Measurements from ENCODE around the gene COL5A2.
A peak's percentile ranks its signal among the peaks of the same experiment; 100 is the strongest.

The COL5A2 gene

DNA sequence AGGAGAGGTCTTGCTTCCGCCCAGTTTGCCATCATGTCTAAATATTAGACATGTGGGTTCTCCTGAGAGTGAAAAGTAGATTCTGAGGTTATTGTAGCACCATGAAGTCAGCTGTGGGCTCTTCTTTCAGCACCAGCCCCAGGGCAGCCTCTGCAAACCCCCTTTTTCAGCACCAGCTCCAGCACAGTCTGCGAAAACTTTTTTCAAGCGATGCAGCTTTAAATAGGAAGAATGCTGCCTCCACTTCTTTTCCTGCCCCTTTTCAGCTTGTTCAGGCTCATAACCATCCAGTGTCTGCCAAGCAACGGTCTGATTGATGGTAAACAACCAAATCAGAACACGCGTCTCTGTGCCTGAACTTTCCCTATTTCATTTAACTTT lies at the start of gene COL5A2:
TSS of gene COL5A2 (minus strand) at position 192 of the 381 bp plus-strand sequence. CDS start at position 35, 157 bp downstream.
- no peak for DNase-seq

DNA sequence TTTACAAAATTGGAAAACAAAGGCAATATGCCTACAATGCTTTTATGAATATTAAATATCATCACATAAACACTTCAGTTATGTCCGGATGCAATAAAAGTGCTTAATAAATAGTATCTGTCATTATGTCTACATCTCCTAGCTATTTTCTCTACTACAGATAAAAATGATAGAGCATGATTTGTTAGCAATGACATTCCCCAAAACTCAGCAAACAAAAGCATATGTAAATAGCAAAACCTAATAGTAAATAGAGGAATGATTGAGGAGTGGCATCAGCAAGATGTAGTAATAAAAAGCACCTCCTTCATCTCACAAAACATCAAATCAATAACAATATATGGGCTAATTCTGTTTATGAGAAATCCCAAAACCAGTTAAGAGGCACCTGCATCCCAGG lies 46.5 kb upstream of the COL5A2 start:
- no peak for DNase-seq

DNA sequence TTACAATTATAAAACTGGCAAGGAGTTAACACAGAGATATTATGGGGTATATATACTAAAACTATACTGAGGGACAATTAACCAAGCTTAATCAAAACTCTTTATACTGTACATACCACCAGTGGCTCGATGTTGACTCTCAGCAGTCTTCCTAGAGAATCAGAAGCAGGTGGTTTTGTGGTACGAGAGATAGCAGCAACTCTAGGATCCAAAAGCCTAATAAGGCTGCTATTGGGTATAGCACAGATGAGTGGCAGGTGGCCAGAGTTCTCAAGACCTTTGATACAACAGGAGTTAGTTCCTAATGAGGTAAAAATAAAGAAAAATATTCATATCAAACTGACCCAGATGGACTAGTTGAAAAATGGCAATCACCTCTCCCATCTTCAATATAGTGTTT lies 45.5 kb upstream of the COL5A2 start:
- no peak for DNase-seq

DNA sequence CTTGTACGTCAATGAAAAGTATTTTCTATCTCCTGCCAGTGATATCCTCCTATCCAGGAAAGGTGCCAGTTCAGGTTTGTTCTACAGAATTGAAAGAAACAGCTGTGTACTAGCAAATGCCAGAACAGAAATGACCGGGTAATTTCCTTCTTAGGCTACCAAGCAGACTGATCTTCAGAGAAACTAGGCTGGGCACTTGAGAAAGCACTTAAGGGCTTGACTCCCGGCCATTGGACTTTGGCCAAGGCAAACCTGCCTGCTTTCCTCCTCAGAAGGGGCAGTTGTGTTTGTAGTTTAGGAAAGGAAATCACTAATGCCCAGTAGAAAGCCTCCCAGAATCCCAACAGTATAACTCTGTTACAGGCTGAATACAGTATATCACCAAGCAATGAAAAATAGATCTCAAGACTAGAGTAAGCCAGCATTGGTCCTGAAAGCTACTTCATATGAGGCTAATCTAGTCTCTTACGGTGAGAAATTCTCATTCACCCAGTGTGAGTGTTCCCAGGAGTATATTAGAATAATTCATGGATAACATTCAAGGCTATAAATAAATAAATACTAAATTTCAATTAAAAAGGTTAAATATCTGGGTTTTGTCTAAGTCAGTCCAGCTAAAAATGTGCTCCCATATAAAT lies 43.0 kb upstream of the COL5A2 start:
- peak; percentile 41 for DNase-seq

DNA sequence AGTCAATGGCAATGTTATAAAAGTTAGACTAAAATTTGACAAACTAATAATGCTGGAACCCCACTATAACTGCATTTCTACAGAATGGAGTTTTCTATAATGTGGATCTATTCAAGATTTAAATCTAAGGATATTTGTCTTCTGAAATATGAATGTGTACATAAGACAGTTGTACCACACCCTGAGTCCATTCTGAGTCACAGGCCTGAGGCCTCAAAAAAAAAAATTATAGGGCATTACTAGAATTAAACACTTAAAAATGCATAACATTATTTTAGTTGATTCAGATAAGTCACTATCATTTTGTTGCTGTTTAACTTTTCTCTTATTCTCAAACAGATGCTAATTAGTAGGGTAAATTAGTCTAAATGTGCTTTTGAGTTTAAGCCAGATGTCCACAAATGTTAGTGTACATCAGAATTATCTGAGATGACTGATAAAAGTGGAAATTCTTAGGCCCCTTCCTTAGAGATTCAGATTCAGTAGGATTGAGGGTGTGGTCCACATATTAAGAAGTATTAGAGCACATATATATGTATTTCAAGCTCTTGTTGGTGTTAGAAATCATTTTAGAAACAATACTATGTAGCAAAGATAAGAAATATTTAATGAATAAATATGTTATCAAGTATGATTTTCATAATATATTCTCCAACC lies 42.4 kb upstream of the COL5A2 start:
- peak; percentile 19 for DNase-seq

DNA sequence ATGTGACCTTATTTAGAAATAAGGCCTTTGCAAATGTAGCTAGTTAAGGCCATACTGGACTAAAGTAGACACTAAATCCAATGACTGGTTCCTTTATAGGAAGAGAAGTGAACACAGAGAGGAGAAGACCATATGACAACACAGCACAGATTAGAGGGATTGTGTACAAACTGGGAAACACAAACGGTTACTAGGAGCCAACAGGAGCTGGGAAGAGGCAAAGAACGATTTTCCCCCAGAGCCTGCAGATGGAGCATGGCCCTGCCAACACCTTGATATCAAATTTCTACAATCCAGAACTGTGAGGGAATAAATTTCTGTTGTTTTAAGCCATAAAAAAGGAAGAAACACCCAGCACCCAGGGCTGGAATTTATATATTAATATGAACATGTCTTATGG lies 38.7 kb upstream of the COL5A2 start:
- DNase-seq, result no peak

DNA sequence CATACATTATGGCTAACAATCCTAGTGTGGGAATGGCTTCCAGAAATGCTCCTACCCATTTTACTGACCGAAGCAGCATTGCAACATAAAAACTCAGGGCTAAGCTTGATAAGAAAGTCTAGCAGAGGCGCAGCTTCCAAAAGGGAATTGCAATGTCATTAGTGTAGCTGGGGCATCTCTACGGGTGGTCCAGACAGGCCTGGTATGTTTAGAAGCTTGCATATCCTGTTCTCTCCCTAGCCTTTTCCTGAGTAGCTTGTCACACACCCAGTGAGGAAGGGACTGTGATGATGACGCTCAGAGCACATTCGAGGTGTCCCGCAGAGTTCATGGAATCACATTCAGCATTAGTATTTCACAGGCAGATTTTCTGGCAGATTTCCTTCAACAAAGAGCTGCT lies 38.0 kb upstream of the COL5A2 start:
- no peak for DNase-seq

DNA sequence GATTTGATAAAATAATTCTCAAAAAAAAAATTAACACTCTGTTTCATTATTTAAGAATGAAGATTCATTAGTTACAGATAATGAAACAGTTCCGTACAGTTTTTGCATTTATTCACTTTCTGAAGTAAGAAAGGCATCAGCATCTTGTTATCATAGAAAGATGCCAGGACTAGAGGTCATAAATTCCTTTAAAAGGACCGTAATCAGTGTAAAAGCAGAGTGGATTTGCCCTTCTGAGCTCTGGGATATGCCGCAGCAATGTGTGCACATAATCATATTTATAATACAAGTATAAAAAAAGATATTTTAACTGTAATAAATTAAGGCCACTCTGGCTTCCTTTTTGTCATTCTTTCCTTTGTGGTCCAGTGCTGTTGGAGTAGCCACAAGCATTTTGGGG lies 37.5 kb upstream of the COL5A2 start:
- no peak for DNase-seq

DNA sequence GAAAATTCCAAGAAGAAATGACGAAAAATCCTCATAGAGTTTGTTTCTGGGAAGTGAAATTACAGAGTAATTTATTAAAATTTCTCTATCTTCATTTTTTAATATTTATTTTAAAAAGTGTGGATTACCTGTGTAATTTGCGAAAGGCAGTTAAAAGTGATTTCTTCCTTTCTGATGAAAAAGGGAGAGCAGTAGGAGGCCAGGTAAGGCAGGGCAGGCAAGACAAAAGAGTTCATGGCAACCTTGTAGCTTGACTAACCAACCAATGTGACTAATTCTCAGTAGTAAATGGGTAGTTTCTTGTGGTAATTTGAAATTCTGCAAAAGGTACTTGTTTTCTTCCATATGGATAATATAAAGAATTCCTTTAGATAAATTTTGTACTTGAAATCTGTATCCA lies 34.9 kb upstream of the COL5A2 start:
- DNase-seq, result no peak

DNA sequence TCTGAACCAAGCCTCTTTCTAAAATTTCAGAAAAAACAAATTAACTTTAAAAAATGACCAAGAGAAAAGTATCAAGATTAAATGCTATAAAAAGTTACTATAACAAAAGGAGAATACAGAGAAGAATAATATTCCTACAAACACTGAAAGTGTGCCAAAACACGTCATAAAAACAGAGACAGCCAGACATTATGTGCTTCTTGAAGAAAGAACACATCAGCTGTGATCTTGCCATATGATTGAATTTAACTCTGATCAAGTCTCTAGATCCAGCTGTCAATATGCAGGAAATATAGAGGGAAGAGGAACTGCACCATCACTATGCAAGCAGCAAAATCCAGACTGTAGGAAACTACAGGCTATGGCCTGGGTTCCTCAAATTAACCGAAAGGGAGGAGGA lies 33.7 kb upstream of the COL5A2 start:
- DNase-seq, result no peak

DNA sequence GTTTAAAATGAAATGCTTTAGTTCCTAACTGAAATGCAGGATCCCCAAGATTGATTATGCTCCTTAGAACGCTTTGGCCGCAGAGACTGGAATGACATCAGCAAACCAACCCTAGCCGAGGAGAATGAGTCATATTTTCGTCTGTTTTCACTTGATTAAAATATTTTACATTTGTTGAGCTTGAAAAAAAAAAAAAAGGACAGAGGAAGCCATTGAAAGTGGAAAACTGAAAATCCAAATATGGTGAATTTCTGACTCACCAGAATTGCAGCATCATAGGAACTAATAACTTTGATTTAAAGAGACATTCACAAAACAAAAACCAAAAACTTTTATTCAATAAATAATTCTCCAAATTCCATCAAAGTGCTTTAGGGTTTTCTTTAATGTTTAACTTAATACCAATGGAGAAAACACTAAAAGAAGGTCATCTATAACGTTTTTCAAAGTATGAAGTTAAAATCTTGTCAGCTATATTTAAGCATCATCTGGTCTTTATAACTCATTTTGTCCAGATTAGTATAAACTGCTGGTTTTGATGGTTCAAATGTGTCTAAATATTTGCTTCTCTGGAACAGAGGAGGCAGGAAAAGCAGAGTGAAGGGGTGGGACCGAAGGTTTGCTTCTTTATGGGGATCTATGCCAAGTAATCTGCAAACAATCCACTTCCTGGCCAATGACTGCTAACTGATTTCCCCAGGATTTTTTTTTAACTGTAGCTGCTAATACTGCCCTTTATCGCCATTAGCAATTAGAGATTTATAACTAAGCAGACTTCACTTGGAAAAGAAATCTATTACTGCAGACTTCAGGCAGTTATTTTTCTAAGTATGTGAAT lies 30.9 kb upstream of the COL5A2 start:
- DNase-seq, result peak; percentile 19

DNA sequence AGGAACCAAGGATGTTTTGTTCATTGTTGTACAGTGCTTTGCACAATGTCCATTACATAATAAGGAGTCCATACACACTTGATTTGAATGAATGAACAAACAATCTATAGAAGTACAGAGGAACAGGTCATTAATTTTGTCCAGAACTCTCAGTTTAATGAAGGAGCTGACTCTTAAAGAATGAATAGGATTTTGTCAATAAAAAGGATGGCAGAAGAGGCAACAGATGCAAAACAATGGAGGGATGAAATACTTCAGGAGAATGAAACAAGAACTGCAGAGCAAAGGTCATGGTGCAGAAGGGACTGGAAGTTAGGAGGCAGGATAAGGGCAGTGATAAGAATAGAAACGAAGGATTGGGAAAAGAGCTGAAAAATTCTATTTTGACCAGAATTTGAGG lies 28.7 kb upstream of the COL5A2 start:
- DNase-seq, result no peak

DNA sequence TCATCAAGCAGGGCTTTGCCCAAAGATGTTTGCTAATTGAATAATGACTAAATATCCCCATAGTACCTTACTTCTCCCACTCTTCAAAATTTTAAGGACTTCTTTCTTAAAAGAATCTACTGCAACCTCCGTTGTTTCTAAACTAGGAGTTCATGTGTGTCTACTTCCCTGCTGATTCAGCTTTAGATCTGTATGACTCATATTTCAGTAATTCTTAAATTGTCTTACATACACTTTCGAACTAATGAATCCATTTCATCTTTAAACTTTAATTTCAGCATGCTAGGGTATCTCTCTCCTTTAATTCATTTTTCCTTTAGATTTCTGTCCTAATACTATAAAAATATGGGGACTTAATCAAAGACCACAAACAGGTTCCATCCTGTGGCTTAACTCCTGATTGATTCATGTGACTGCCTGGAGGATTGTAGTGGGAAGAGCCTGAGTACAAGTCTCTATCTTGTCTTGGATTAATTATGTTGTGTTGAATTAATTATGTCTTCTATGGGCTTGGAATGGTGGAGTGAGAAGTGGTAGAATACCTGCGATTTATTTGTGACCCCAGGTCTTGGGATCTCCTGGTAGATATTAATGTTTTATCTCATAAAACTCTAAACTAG lies 24.9 kb upstream of the COL5A2 start:
- DNase-seq, result no peak

DNA sequence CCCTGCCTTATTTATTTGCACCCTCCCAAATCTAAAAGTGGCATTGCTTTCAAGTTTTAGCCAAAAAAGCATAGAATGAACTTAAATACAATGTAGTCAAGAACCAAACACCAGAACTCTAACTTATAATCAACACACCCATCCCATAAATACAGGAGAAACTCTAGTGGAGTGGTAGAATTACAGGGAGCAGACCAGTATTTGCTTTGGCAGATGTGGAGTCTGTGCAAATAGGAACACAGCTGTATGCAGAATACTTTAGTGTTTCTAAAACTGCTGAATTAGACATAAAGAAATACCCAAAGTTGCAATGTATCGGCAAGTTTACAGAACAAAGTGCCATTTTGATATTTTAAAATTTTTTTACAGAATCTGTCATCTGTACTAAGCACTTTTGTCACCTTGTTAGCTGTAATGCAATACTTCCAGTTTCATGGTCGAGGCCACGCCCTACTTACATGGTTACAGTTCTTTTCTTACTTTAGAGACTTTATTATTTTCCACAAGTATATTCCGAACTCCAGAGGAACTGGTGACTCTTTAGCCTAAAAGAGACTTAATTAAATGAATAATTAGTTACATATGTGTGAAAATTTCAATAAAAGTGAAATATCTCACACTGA lies 23.7 kb upstream of the COL5A2 start:
- DNase-seq, result peak; percentile 42

DNA sequence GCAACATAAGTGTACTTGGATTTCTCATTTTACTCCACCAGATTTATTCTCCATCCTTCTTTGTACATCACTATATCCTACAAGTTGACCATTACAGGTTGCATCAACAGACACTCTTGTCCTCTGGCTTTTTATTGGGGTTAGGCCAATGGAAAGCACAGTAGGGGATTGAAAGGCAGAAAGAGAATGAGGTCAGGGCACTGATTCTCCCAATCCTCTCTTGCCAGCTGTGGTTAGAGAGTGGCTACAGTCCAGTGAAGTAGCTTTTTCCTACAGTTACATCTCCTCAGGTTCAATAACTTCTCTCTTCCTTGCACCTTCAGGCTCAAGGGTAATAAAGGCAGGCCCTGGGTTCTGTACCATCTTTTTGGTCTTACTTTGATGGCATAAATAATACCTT lies 20.2 kb upstream of the COL5A2 start:
- DNase-seq, result no peak

DNA sequence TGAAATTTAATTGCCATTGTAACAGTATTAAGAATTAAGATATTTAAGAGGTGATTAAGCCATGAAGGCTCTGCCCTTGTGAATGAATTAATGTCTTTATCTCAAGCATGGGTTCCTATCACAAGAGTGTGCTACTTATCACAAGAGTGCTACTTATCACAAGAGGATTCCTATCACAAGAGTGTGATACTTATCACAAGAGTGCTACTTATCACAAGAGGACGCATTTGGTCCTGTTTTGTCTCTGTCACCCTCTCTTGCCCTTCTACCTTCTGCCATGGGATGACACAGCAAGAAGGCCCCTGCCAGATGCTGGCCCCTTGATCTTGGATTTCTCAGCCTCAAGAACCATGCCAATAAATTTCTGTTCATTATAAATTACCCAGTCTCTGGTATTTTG lies 13.2 kb upstream of the COL5A2 start:
- DNase-seq, result peak; percentile 34

DNA sequence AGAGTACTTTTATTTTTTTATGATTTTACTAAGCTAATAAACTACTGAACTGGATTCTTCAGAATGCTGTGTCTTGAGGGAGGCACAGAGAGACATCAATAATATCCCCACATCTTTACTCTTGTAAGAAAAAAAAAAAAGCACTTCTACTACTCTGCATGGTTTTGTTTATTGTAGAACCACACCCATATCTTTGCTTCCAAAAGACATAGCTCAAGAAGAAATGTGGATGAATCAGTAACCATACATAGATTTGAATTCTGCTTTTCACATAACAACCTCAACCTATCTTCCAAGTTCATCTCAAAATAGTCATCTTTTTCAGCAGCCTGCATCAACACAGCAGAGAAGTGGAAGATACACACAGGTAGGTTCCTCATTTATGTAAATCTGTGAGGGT lies 12.2 kb upstream of the COL5A2 start:
- DNase-seq, result no peak

DNA sequence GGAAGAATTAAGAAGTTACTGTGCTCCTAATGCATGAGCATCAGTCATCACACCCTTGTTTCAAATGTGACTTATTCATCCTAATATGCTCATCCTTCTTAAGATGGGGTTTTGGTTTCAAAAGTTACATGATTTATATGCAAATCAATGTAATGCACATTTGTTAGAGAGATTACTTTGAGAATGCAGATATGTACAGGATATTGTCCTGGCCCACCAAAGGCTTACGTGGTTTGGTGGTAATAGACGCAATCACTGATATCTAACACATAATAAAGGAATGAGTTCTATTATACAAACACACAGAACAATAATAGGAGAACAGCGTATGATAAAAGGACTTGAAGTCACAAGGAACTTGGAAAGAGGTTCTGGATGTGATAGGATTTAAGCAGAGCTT lies 11.1 kb upstream of the COL5A2 start:
- no peak for DNase-seq

DNA sequence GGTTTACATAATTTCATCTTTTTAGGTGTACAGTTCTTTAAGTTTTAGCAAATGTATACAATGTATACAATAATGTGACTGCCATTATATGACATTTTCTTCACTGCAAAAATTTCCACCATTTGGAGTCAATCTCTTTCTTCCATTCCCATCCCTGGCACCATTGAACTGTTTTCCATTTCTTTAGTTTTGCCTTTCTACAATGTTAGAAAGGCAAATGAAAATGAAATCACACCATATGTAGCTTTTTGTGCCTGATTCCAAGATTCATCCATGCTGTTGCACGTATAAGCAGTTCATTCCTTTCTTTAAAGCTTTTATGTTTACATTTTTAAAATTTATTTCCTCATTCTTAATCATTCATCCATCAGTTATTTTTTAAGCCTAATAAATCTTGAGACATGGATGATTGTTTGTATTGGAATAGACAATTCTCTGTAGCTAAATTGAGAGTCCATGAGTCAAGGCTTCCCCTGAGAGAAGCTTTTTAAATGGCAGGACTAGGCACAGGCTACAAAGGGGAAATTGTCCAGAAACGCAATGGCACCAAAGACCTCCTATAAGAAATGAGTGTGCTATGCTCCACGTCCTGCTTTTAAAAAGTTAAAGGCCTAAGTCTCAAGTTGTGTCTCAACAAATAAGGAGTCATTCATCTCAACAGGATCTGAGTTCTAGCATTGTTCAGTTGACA lies 8.7 kb upstream of the COL5A2 start:
- no peak for DNase-seq

DNA sequence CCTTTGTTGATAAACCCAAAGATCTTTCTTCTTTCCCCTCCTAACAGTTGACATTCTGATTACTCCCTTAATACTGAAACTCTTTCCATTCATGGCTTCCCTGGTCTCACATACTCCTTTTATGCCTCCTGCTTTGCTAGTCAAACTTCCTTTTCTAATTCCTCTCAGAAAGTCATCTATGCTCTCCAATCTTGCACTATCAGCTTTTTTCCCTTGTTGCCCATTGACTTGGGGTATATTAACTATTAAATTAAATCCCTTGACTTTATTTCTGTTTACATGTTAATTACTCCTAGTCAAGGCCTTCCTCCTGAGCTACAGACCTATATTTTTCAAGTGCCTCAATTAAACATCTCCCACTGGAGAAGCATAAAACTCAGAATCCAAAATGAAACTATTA lies 3.6 kb upstream of the COL5A2 start:
- no peak for DNase-seq

DNA sequence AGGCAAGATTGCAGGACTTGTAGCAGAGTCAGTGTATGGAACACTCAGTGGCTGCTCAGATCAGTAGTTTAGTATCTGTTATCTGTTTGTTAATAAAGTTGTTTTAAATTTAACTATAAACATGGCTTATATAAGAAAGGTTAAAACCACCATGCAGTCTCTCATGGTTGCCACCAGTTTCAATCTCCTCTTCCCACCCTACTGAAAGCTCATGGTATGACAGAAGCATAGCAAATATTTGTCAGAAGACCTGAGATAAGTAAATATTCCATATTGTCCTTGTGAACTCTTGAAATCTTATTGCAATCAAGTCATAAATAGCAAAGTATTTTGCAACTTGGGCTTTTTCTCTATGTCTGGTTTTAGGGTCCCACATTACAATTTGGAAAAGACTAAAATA lies 2.1 kb upstream of the COL5A2 start:
- peak; percentile 52 for DNase-seq

DNA sequence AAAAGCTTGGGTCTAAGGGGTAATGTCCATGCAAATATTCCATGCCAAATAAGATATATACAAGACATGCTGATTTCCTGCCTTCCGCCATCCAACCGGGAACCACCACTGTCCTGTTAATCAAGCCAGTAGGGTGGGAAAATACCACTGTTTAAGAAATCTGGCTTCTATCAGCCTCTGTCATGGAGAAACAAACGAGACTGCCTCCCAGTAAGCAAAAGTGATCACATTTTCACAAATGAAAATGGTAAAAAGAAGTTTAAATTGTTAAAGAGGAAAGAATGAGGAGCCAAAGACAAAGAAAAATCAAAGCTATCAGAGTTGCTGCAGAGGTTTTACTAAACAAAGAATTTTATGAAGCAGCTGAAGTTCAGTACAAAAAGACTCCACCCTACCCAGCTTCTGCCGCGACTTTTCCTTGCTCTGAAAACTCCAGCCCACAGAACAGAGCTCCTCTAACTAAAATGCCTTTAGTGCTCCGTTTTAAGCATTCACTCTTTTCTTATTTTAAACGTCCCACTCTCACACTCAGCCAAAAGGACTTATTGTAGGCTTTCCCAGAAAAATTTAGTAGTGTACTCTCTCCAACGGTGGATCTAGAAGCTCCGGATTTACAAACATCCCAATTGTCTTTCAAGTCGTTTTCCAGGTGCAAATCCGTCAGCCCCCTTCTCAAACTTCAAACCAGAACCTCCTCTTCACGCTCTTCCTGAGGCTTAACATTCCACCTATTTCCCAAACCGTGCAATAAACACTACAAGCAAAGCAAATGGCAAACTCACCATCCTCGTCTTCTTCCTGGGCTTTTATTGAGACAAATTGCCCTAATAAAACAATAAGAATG lies 613 bp downstream of the COL5A2 start:
- no peak for DNase-seq
